Left ventricle myocardium inferior (tissue), 1 donor: ENCODE results near the gene GBP5. TPM values are rescaled to one million over a fixed set of nuclear protein-coding genes. Genes with fewer than 3 reads are reported as not detected.
"Not testable (repeated sequence)": the region's sequence is repeated elsewhere in the genome, so short reads cannot be mapped to it uniquely, and the experiment has no call there.

ENCODE experiments used
- DNase-seq: peaks from one replicate; pipeline ENCODE4 v3.0.0-alpha.2; 2020
- H3K27ac ChIP-seq: fragments of 200-600 bp; replicated peaks from 2 replicates; pipeline ENCODE4 v1.8.0; 2021
- H3K27me3 ChIP-seq: fragments of 200-600 bp; 2 replicates; pipeline ENCODE4 v1.8.0; 2021; ENCODE audit warnings: low read depth
- H3K36me3 ChIP-seq: fragments of 200-600 bp; 2 replicates; pipeline ENCODE4 v1.8.0; 2021
- H3K4me1 ChIP-seq: fragments of 200-600 bp; 2 replicates; pipeline ENCODE4 v1.8.0; 2021
- H3K4me3 ChIP-seq: fragments of 200-600 bp; 2 replicates; pipeline ENCODE4 v1.8.0; 2021; ENCODE audit warnings: mild to moderate bottlenecking, moderate library complexity
- H3K9me3 ChIP-seq: fragments of 200-600 bp; replicated peaks from 2 replicates; pipeline ENCODE4 v1.8.0; 2021
- CTCF ChIP-seq: fragments of 200-600 bp; IDR thresholded peaks from 2 replicates; pipeline ENCODE4 v1.8.0; 2021; ENCODE audit warnings: antibody characterized with exemption, mild to moderate bottlenecking, borderline replicate concordance
- intact Hi-C: fragments of 100-400 bp; cut with micrococcal nuclease; formaldehyde crosslinking; loops from one replicate; pipeline ENCODE4 v1.11.0; 2022
- total RNA-seq: library from RNA; stranded (reverse); fragmentation: NEBNext Ultra II Directional; extraction: Animal tissue kit (Norgen Biotek cat#: 25700); gene quantifications from one replicate; pipeline ENCODE4 v1.2.1, GENCODE V29; 2021
- donor health status: DM: no; HTN: yes; CAD: no; lungs with severe emphysema.

GBP5 gene
- total RNA-seq, 1 donor from 2014 or later, result 0.44 TPM

- TF ChIP-seq CTCF, result no peak
- Histone ChIP-seq H3K27ac (peak overlapping the region; percentile 71), H3K9me3 (no peaks in the 10 kb centered on the region), H3K36me3 (no peaks in the 10 kb centered on the region), H3K4me3 (peak overlapping the region; percentile 38), H3K27me3 (no peaks in the 10 kb centered on the region), H3K4me1 (peaks cover 13% of the 10 kb centered on the region)
- no peak for DNase-seq
- intact Hi-C loops, result no loop called here
Measured at GRCh38 chr1:89286549-89287180, 14.0 kb upstream of the GBP5 start.

GRCh38 chr1:89285745-89286380 is 13.2 kb upstream of the GBP5 start:
- Histone ChIP-seq H3K4me3 (no peak overlapping the region), H3K27me3 (no peaks in the 10 kb centered on the region), H3K4me1 (peaks cover 13% of the 10 kb centered on the region), H3K27ac (peak overlapping the region; percentile 71), H3K36me3 (no peaks in the 10 kb centered on the region), H3K9me3 (no peaks in the 10 kb centered on the region)
- intact Hi-C loops, result no loop called here
- no peak for TF ChIP-seq CTCF
- DNase-seq, result no peak

GRCh38 chr1:89284078-89284763 is 11.6 kb upstream of the GBP5 start:
- H3K27ac ChIP-seq, H3K4me3 ChIP-seq, H3K9me3 ChIP-seq, DNase-seq, intact Hi-C loops, H3K27me3 ChIP-seq, H3K36me3 ChIP-seq: not testable (repeated sequence)
- H3K4me1 ChIP-seq, result peaks cover 13% of the 10 kb centered on the region

GRCh38 chr1:89280766-89281165 is 8.1 kb upstream of the GBP5 start:
- Histone ChIP-seq H3K4me1 (no peaks in the 10 kb centered on the region), H3K4me3 (no peak overlapping the region), H3K36me3 (no peaks in the 10 kb centered on the region), H3K27ac (no peak overlapping the region), H3K27me3 (no peaks in the 10 kb centered on the region), H3K9me3 (no peaks in the 10 kb centered on the region)
- intact Hi-C loops, result no loop called here
- no peak for TF ChIP-seq CTCF
- DNase-seq, result no peak

GRCh38 chr1:89279011-89279466 is 6.4 kb upstream of the GBP5 start:
- Histone ChIP-seq H3K27me3 (no peaks in the 10 kb centered on the region), H3K27ac (no peak overlapping the region), H3K4me3 (no peak overlapping the region), H3K4me1 (peaks cover 9% of the 10 kb centered on the region), H3K9me3 (no peaks in the 10 kb centered on the region), H3K36me3 (no peaks in the 10 kb centered on the region)
- intact Hi-C loops, result no loop called here
- no peak for TF ChIP-seq CTCF
- no peak for DNase-seq

- Histone ChIP-seq H3K4me1 (peaks cover 9% of the 10 kb centered on the region), H3K36me3 (no peaks in the 10 kb centered on the region), H3K27me3 (no peaks in the 10 kb centered on the region), H3K9me3 (peaks cover 3% of the 10 kb centered on the region), H3K27ac (no peak overlapping the region), H3K4me3 (no peak overlapping the region)
- DNase-seq, result no peak
- intact Hi-C loops, result no loop called here
- TF ChIP-seq CTCF, result no peak
Measured at GRCh38 chr1:89277725-89278124, 5.1 kb upstream of the GBP5 start.
